HG02973 (cell line): ENCODE measurements around the gene PRSS27.
A peak's percentile ranks its signal among the peaks of the same experiment; 100 is the strongest.

Experiments
- ATAC-seq: cut with Tn5 transposase; IDR thresholded peaks from one replicate; pipeline ENCODE4 v1.9.1; 2021; ENCODE audit warnings: moderate library complexity; ENCODE audit not compliant: unreplicated experiment

The PRSS27 gene

DNA sequence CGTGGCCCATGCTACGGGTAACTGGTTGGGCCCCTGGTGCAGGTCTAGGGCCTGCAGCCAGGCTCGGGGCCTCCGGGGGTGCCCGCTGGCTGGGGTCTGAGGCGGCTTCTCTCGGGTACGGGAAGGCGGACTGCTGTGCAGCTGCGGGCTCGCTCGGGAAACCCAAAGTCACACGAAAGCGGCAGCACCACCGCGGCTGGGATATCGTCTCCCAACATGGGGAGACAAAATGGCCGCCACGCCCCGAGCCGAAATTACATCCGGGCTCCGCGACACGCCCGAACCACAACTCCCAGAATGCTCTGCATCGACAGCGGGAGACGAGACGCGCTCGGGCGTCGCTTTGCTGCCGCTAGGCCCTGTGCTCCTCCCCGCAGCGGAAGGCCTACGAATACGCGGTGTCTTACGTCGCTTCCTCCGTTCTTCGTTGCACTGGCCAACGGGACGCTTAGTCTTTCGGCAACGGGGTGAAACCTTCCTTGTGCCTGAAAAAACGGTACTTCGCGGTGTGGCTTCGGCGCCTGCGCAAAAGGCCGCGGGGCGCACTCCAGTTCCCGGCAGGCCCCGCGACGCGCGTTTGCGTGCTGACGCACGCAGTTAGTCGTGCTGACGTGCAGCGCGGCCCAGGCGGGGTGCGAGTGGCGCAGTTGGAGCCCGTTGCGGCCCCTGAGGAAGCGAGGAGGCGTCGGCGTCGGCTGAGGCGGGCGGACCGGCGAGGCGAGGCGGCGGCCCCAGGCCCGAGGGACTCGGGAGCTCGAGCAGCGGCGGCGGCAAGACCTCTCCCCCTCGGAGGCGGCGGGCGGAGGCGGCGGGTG, 32.2 kb upstream of the PRSS27 start, which contains the start of gene SRRM2:
TSS of gene SRRM2 (plus strand) at position 604 of the 815 bp plus-strand sequence. CDS start 3,727 bp downstream, outside the sequence.
- ATAC-seq, result peak; percentile 66

DNA sequence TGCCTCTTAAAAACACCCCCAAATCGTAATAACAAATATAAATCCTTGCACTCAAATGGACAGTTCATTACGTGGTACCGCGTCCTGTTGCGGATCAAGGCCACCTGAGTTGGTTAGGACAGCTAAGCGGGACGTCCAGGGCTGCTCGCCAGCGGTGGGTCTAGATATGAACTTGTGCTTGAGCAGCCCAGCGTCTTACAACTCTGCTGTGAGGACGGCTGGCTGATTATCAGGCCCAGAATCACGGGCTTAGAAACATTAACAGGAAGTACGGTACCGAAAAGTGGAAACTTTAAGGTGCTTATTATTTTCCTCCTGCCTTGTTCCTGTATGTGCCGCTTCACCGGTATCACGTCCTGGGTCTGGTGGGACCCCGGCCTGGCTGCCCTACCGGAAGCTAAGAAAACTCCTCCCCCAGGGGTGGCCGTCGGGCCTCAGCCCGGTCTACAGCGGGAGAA, 31.6 kb upstream of the PRSS27 start:
- no peak for ATAC-seq

DNA sequence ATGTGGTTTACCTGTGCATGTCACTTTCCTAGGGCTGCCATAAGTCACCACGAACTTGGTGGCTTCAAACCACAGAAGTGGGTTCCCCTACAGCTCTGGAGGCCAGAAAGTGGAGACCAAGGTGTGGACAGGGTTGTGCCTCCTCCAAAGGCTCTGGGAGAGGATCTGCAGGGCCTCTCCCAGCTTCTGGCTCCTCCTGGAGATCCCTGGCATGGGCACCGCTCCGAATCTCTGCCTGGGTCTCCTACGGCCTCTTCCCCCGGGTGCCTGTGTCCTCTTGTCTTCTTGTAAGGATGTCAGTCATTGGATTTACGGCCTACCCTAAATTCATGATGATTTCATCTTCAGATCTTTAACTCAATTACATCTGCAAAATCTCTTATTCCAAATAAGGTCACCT, 29.9 kb upstream of the PRSS27 start:
- ATAC-seq, result no peak

DNA sequence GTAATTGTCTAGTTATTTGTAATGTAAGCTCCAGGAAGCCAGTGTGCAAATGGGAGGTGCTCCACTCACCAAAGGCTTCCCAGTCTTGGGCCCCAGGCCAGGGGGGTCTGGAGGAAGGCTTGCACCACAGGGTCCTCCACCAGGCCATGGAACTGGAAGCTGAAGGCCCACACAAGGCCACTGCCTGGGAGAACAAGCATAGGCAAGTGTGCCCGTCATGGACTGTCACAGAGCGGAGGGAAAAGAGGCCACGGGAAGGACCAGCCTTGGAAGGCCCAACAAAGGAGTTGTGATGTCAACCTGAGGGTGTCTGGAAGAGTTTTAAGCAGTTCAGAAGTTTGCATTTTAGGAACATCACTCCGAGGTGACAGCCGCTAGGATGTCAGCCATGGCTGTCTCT, 29.5 kb upstream of the PRSS27 start:
- no peak for ATAC-seq

DNA sequence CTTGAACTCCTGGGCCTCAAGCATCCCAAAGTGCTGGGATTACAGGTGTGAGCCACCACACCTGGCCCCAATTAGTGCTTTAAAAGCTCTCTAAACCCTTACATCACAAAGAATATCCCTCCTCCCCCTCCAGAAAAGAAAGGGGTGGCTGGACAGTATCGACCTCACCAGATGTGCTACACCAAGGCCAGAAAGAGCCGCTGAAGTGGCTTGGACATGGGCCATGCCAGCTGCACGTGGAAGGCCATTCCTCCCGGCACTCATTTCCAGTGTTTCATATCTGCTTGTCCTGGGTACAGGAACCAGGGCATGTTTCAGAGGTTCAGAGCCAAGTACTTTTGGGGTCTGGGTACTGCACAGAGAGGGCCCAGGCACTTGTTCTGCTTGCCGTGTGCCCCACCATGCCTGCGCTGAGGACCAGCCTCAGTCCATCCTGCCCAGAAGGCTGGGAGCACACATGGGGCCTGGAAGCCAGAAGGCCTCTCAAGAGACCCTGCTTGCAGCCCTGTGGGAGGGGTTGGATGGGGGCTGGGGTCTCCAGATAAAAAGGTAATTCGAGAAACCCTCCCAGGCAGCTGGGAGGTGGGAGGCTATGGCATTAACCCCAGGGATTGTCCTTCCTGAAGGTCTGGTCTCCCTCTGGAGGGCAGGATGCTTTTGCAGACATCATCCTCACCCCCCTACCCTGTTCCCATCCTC, 28.9 kb upstream of the PRSS27 start:
- ATAC-seq, result no peak

DNA sequence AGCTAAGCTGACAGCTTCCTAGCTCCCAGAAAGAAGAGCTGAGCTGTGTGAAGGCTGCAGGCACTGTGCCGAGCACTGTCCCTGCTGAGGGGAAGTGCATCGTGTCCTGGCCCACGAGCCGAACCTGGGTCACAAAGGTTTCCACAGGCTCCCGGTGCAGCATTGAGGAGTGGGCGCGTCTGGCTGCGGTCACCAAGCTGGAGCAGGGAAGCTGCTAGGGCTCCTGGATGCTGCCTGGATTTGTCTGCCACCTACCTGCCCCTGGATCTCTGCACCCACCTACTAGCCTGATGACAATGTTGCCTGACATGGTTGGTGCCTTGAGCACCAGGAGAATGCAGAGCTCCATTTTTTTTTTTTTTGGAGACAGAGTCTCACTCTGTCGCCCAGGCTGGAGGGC, 25.9 kb upstream of the PRSS27 start:
- ATAC-seq, result no peak

DNA sequence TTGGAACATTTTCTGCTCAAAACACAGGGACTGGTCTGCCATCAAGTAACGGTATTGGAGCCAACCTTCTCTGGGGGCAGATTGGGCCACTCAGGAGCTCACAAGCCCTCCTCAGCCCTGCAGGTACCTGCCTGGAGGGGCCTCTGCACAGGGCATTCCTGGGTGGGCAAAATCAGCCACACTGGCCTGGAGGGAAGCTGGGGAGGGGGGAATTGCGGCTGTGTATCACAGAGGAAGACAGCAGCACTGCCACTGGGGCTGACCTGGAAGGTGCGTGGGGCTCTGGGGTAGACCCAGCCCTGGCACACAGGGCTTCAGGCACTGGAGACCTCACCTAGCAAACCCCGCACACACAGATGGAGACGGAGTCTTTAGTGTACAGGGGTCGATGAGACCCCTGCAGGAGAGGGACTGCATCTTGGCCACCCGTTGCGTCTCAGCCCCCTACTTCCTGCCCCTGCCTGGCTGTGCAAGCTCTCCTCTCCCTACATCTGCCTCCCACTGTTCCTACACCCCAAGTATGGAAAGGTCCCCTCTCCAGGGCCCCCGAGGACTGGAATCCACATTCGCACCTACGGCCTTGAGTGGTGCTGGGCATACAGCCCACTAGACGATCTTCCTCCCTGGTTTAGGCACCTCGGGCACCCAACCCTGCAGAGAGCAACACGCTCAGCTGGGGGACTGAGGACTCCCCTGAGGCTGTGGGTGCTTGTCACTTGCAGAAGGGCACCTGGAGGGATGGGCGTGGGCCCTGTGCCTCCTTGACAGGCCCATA, 25.3 kb upstream of the PRSS27 start:
- no peak for ATAC-seq

DNA sequence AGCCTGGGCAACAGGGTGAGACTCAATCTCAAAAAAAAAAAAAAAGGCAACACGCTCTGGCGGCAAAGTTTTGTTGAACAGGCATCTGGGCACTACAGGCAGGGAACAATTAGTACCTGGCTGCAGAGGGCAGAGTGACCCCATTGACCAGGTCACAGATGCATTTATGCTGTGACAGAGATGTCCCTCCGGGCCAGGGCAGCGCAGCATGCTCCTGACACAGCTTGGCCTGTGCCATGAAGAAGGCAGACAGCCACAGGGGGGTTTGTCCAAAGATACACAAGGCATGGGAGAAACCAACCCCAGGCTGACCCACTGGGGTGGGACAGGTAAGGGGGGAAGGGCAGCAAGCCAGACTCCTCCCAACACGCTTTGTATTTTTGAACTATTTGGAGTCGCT, 24.7 kb upstream of the PRSS27 start:
- ATAC-seq, result no peak

DNA sequence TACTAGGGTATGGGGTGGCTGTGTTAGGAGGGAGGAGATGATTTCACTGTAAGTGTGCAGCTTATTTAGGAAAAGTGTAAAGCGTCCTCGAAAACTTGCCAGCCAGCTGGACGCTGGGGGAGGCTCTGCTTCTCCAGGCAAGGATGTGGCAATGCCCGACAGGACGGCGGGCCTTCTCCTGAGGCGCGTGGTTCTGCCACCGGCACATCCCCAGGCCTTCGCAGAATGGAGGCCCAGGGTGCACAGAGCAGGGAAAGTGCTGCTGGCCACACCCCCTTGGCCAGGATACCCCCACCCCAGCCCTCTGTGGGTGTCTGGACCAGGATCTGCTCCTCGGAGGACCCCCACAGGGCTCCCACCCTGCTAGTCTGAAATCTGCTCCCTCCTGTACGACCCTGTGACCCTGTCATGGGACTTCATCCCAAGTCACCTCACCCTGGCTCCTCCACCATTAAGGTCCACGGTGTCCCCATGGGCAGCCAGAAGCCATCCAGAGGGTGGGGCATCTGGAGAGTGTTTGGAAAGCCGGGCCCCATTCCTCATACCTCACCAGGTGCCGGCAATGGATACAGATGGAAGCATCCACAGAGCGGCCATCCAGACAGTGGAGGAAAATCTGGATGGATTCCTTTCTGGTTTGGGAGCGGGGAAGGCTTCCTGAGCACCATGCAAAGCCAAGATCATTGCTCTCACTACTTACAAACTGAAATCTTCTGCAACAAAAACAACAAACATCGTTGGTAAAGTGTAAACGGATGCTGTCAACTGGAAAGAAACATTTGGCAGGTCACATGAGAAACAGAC, 23.2 kb upstream of the PRSS27 start:
- no peak for ATAC-seq

DNA sequence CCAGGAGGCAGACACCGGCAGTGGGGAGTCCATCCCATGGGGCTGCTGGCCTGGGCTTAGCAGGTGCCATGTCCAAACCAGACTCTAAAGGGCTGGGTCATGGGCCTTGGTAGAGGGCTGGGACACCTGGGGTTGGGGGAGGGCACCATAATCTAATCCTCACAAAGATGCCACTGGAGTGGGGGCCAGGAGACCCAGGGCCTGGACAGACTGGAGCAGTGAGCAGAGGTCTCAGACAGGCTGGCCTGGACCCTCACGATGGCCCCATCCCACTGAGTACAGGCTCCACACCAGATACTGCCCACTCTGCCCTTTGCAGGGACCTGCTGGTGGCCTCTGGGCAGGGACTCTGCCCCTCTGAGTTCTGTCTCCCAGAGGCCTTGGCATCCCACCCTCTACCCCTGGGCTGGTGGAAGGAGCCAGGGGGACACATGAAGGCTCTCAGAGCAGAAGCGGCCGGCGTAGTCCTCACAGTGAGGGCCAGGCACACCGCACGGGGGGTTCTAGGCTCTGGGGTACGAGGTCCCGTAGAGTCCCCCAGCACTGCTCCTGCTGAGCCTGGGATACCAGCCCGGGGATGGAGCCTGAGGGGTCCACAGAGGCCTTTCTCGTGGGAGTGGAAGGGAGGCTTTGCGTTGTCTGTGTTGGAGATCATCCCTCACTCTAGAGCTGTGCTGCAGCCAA, 22.4 kb upstream of the PRSS27 start:
- ATAC-seq, result no peak

DNA sequence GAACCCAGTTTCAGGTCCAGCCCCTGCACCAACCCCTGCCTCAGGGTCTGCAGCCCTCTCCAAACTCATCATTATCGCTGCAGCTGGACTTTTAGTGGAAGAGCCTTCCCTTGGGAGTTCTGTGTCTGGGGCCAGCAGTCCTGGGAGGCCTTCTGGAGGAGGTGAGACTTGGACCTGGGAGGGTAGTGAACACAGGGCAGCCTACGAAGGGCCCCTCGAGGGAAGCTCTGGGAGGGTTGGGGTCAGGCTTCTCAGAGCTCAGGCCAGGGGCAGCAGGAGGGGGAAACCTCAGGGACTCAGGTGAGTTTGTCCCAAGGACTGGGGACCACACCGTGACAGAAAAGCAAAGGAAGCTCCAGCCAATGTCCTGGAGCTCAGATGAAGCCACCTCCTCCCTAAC, 21.1 kb upstream of the PRSS27 start:
- ATAC-seq, result no peak

DNA sequence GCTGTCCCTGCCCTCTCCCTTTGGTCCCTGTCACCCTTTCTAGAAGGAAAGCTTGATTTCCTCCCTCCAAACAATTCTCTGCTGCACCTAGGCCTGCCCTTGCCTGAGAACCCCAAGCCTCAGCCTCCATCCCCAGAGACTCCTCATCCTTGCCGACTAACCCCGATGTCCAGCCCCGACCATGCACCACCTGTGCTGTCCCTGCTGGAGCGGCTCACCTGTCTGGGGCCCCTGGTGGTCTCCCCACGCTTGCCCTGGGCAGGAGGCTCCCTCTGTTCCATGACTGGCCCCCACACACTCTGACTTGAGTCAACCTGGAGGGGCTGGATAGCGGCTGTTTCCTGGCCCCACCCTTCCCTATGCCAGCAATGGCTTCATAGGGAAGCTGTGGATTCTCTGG, 20.5 kb upstream of the PRSS27 start:
- no peak for ATAC-seq

DNA sequence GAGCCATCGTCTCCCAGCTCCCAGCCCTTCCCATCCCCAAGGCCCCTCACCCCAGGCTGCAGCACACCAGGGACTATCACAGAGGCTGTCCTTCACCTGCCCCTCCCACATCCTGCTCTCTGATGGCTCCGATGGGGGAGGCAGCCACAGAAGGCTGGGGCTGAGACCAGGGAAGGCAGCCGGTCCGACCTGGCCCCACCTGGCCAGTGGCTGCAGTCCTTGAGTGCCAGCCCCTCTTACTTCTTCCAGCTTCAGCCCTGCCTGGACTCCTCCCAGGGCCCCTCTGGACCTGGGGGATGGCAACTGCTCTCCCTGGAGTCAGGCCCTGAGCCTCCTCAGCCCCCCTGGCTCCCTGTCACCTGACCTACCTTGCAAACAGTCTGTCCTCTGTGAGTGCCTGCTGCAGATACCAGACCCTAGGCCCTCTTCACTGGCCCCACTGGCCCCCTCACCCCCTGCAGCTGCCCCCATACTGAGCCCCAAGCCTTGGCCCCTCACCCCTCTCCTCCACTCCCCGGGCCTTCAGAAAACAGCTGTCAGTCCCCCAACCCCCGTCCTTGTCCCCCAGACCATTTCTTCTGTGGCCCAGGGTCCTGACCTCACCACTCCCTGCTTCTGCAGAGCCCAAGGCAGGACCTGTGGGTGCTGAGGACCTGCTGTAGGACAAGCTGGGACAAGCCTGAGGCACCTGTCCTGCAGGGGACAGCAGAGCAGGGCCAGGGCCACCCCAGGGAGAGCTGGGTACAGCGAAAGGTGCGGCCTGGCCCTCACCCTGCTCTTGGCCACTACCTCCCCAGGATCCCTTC, 19.8 kb upstream of the PRSS27 start:
- ATAC-seq, result no peak

DNA sequence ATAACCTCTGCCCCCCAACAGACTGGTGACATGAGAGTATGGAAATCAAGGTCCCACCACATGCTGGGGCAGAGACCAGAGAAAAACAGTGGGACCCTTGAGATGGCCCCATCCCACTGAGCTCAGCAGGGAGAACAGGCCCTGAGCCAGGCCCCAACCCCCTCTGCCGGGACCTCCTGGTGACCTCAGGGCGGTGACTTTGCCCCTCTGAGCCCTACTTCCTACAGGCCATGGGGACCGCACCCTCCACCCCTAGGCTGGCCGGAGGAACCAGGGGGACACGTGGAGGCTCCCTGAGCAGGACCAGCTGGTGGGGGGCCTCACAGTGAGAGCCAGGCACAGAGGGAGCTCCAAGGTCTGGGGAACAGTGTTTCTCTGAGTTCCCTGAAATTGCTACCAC, 18.6 kb upstream of the PRSS27 start:
- no peak for ATAC-seq

DNA sequence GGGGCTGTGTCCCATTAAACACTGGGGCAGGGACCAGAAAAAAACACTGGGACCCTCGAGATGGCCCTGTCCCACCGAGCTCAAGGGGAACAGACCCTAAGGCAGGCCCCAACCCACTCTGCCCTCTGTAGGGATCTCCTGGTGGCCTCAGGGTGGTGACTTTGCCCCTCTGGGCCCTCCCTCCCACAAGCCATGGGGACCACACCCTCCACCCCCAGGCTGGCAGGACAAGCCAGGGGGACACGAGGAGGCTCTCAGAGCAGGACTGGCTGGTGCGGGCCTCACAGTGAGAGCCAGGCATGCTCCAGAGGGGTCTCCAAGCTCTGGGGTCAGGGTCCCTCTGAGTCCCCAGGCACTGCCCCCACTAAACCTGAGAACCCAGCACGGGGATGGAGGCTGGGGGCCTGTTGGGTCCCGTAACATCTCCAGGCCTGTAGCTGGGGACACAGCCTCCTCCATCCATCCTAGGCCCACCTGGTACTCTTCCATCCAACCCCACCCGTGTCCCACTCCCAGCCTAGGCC, 17.9 kb upstream of the PRSS27 start:
- ATAC-seq, result no peak

DNA sequence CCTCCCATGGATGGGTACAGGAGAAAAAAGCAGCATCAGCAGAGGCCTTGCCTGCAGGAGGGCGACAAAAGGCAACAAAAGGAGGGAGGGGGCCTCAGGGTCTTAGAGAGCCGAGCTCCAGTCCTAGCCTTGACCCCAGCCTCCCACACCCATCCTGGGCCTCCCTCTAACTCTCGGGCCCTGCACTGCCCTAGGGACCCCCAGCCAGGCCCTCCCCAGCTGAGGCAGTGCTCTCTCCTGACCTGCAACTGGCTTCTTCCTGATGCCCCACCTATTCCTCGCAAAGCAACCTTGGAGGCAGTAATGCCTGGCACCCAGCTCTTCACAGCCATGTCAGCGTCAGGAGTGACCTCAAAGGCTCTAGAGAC, 17.2 kb upstream of the PRSS27 start:
- ATAC-seq, result no peak

DNA sequence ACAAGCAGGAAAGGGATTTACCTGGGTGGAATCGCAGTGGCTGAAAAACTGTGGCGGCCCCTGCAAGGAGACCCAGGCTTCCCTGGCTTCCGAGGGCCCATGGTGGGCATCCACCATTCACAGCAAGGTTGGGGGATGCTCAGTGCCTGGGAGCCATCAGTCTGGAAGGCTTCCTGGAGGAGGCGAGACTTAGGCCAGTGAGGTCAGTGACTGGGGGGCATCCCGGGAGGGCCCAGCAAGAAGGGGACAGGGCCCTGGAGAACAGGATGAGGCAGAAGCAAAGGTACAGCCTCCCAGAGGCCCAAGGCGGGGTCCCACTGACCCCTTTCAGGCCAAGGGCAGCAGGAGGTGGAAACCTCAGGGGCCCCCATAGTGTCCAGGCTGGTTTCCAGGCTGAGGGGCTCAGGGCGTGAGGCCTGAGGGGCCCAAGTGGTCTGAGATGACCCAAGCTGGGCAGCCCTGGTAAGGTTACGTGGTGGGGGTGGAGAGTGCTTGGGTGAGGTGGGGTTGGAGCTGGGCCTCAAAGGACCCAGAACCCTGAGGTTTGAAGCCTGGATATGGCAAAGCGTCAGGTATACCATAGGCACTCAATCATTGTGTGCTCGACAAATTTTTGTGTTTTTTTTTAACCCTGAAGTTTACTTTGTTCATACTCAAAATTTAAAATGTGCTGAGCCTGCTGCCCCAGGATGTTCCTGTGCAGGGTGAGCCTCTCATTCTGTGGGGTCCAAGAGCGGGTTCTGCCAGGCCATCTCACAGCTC, 16.6 kb upstream of the PRSS27 start:
- ATAC-seq, result no peak

DNA sequence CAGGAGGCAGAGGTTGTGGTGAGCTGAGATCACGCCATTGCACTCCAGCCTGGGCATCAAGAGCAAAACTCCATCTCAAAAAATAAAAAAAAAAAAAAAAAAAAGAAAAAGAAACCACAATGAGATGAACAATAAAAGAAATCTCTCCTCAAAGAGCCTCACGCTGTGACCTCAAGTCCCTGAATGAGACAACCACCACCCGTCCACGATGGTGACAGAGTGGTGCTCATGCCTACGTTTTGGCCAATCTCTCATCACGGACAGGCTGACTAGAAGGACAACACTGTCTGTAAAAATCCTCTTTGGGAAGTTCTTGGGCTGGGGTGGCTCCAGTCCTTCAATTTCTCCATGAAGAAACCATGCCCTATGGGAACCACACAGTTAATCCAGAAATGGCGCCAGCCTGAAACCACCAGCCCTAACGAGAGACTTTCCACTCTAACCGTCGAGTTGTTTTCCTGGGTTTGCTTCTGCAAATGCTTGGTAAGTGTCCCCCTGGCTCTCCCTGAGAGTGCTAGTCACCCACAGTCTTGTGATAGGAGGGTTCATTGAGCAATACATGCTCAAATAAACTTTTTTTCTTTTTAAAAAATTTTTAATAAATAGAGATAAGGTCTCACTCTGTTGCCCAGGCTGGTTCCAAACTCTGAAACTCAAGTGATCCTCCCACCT, 15.0 kb upstream of the PRSS27 start:
- no peak for ATAC-seq
